GM12878 (cell line): ENCODE results near the gene IL5. TPM values are rescaled to one million over a fixed set of nuclear protein-coding genes. Genes with fewer than 3 reads are reported as not detected.

Source experiments
- ATAC-seq: fragments of 200-7000 bp; cut with Tn5 transposase; 3 replicates; pipeline ENCODE4 v1.9.1; 2020; ENCODE audit warnings: mild to moderate bottlenecking, moderate library complexity
- BruUV-seq: library from RNA; stranded (reverse); fragments of 400-500 nt; replicated peaks from 2 replicates; lab custom pipeline; 2021; lab: Mats Ljungman, UMichigan
- CTCF ChIA-PET: fragments of 300-600 bp; sonication (Branson Sonifier 250); formaldehyde crosslinking; extraction: SDS; loops from one replicate; lab custom pipeline; 2021; ENCODE audit warnings: inconsistent platforms; lab: Yijun Ruan, JAX
- POLR2A ChIA-PET: fragments of 350-600 bp; formaldehyde crosslinking; extraction: SDS; loops from one replicate; lab custom pipeline; 2021; ENCODE audit warnings: inconsistent platforms; lab: Charles Lee
- RAD21 ChIA-PET: fragments of 300-600 bp; sonication (Branson Sonifier 250); formaldehyde crosslinking; loops from one replicate; lab custom pipeline; 2023; ENCODE audit warnings: antibody characterized with exemption; ENCODE audit not compliant: unreplicated experiment; lab: Charles Lee
- SMC1A ChIA-PET: fragments of 300-600 bp; sonication (Branson Sonifier 250); formaldehyde crosslinking; loops from one replicate; lab custom pipeline; 2023; ENCODE audit not compliant: unreplicated experiment, uncharacterized antibody; lab: Charles Lee
- DNase-seq: peaks from one replicate; pipeline ENCODE4 v3.0.0-alpha.2; 2011; ENCODE audit warnings: low read depth, low spot score
- FAIRE-seq: peaks from 3 replicates; lab custom pipeline; 2011; peaks lifted over from hg19 to GRCh38; lab: Jason Lieb, UNC
- H2AFZ ChIP-seq: 2 replicates; pipeline ENCODE4 v1.6.0; 2011; ENCODE audit warnings: low read depth, low read length, control low read depth; ENCODE audit not compliant: control insufficient read depth
- H3K27ac ChIP-seq: 2 replicates; pipeline ENCODE4 v1.5.1; 2011; ENCODE audit warnings: control low read depth; ENCODE audit not compliant: control insufficient read depth, insufficient read depth
- H3K27me3 ChIP-seq, 2 experiments: replicated peaks in 1 of 2; 2 replicates each; pipeline versions ENCODE4 v1.6.0 to v1.6.1; 2011; ENCODE audit warnings: low read length in 1 of 2; ENCODE audit not compliant: control insufficient read depth in 2 of 2, insufficient read depth in 2 of 2
- H3K36me3 ChIP-seq, 2 experiments: 2 replicates each; pipeline ENCODE4 v1.5.1; 2011; ENCODE audit warnings: low read length in 1 of 2; ENCODE audit not compliant: control insufficient read depth in 2 of 2, insufficient read depth in 2 of 2
- H3K4me1 ChIP-seq: 2 replicates; pipeline ENCODE4 v1.6.1; 2011; ENCODE audit warnings: mild to moderate bottlenecking, low read length, moderate library complexity, mixed read lengths; ENCODE audit not compliant: control insufficient read depth, insufficient read depth
- H3K4me2 ChIP-seq: 2 replicates; pipeline ENCODE4 v1.6.0; 2011; ENCODE audit warnings: control low read depth; ENCODE audit not compliant: control insufficient read depth, insufficient read depth
- H3K4me3 ChIP-seq: fragments of 200-600 bp; sonication (generic); 2 replicates; pipeline ENCODE4 v1.5.1; 2016
- H3K79me2 ChIP-seq: 2 replicates; pipeline ENCODE4 v1.6.0; 2011; ENCODE audit warnings: low read length; ENCODE audit not compliant: control insufficient read depth, insufficient read depth
- H3K9ac ChIP-seq: 2 replicates; pipeline ENCODE4 v1.8.0; 2011; ENCODE audit warnings: low read length, control low read depth, mixed read lengths; ENCODE audit not compliant: control insufficient read depth, insufficient read depth
- H3K9me3 ChIP-seq: replicated peaks from 3 replicates; pipeline ENCODE4 v1.5.1; 2011; ENCODE audit warnings: mild to moderate bottlenecking, low read length; ENCODE audit not compliant: control insufficient read depth, insufficient read depth
- H4K20me1 ChIP-seq: 2 replicates; pipeline ENCODE4 v1.6.0; 2011; ENCODE audit not compliant: control insufficient read depth, insufficient read depth
- BCL11A ChIP-seq: IDR thresholded peaks from 2 replicates; pipeline ENCODE4 v1.6.1; 2011; ENCODE audit warnings: low read depth, low read length
- IRF3 ChIP-seq: fragments of 450-650 bp; IDR thresholded peaks from 2 replicates; pipeline ENCODE4 v1.6.1; 2014; ENCODE audit warnings: mild to moderate bottlenecking
- KAT2A ChIP-seq: conservative IDR thresholded peaks from 2 replicates; pipeline ENCODE4 v1.6.1; 2011; ENCODE audit warnings: low read depth, low read length; ENCODE audit not compliant: control insufficient read depth
- NKRF ChIP-seq: fragments of 450-650 bp; conservative IDR thresholded peaks from 2 replicates; pipeline ENCODE4 v1.6.1; 2017; ENCODE audit warnings: mild to moderate bottlenecking, moderate library complexity
- NRF1 ChIP-seq: conservative IDR thresholded peaks from 2 replicates; pipeline ENCODE4 v1.6.1; 2011; ENCODE audit warnings: mild to moderate bottlenecking, low read depth, low read length, improper control_type of control experiment
- PAX5 ChIP-seq: IDR thresholded peaks from 2 replicates; pipeline ENCODE4 v1.6.1; 2011; ENCODE audit warnings: low read depth, low read length, borderline replicate concordance
- PAX8 ChIP-seq: fragments of 450-650 bp; IDR thresholded peaks from 2 replicates; pipeline ENCODE4 v1.6.1; 2017; ENCODE audit warnings: mild to moderate bottlenecking, moderate library complexity
- POLR2AphosphoS5 ChIP-seq: IDR thresholded peaks from 2 replicates; pipeline ENCODE4 v1.6.1; 2011; ENCODE audit warnings: mild to moderate bottlenecking, low read length, inconsistent platforms
- RB1 ChIP-seq: fragments of 450-650 bp; formaldehyde crosslinking; IDR thresholded peaks from 2 replicates; pipeline ENCODE4 v1.6.1; 2017; ENCODE audit warnings: mild to moderate bottlenecking, borderline replicate concordance
- RELA ChIP-seq: fragments of 450-650 bp; IDR thresholded peaks from 2 replicates; pipeline ENCODE4 v1.8.0; 2014; ENCODE audit warnings: borderline replicate concordance; ENCODE audit not compliant: partially characterized antibody
- RFX5 ChIP-seq: IDR thresholded peaks from 2 replicates; pipeline ENCODE4 v1.6.1; 2011; ENCODE audit warnings: low read depth, low read length, improper control_type of control experiment
- SPI1 ChIP-seq: IDR thresholded peaks from 2 replicates; pipeline ENCODE4 v1.6.1; 2011; ENCODE audit warnings: low read depth, mild to moderate bottlenecking, low read length, moderate library complexity, borderline replicate concordance; ENCODE audit not compliant: insufficient read depth
- SUZ12 ChIP-seq: fragments of 200-600 bp; sonication (generic); IDR thresholded peaks from one replicate; pipeline ENCODE4 v1.6.1; 2018; ENCODE audit warnings: antibody characterized with exemption, mild to moderate bottlenecking; ENCODE audit not compliant: unreplicated experiment
- TAF1 ChIP-seq: IDR thresholded peaks from 2 replicates; pipeline ENCODE4 v1.6.1; 2011; ENCODE audit warnings: mild to moderate bottlenecking, low read depth, low read length, borderline replicate concordance
- TCF3 ChIP-seq: IDR thresholded peaks from 2 replicates; pipeline ENCODE4 v1.6.1; 2012; ENCODE audit warnings: low read depth, mild to moderate bottlenecking, low read length, borderline replicate concordance; ENCODE audit not compliant: insufficient read depth
- ZNF217 ChIP-seq: fragments of 450-650 bp; IDR thresholded peaks from 2 replicates; pipeline ENCODE4 v1.6.1; 2017; ENCODE audit warnings: antibody characterized with exemption, mild to moderate bottlenecking
- ZNF24 ChIP-seq: fragments of 450-650 bp; IDR thresholded peaks from 2 replicates; pipeline ENCODE4 v1.6.1; 2017; ENCODE audit warnings: antibody characterized with exemption, mild to moderate bottlenecking
- ZSCAN29 ChIP-seq: fragments of 450-650 bp; IDR thresholded peaks from 2 replicates; pipeline ENCODE4 v1.6.1; 2017; ENCODE audit warnings: mild to moderate bottlenecking, moderate library complexity
- ZZZ3 ChIP-seq: IDR thresholded peaks from 2 replicates; pipeline ENCODE4 v1.6.1; 2011; ENCODE audit warnings: low read depth; ENCODE audit not compliant: control insufficient read depth, insufficient read length
- WGBS: methylation state at CpG from one replicate; pipeline ENCODE4 v1.1.6; 2016; ENCODE audit warnings: low lambda C conversion rate; ENCODE audit not compliant: insufficient replicate concordance, insufficient coverage; ENCODE audit errors: missing lambda C conversion rate; 5-methylcytosine and 5-hydroxymethylcytosine counted together
- in situ Hi-C: fragments of 300-500 bp; cut with MboI; formaldehyde crosslinking; loops from 9 replicates; pipeline ENCODE4 v1.14.3; 2018; ENCODE audit warnings: mixed read lengths
- intact Hi-C: fragments of 100-400 bp; cut with micrococcal nuclease; formaldehyde crosslinking; loops from one replicate; pipeline ENCODE4 v1.14.2; 2022; ENCODE audit not compliant: unreplicated experiment
- polyA plus RNA-seq, 11 experiments: library from polyadenylated mRNA; depleted of rRNA in 4 of 11; unstranded in 6 of 11; stranded (reverse) in 5 of 11; fragments of >200 nt; fragmentation: Nextera tagmentation in 4 of 11; fragmentation: Illumina TruSeq in 1 of 11; extraction: Ambion mirVana in 4 of 11; extraction: Trizol in 1 of 11; gene quantifications; 1 replicate in 1 of 11; 2 replicates in 10 of 11; pipeline versions ENCODE4 v1.2.1 to v1.2.3, GENCODE V29; 2011 to 2016; ENCODE audit warnings: inconsistent platforms in 2 of 11, missing spikeins in 2 of 11, low read depth in 1 of 11
- total RNA-seq, 4 experiments: library from RNA; depleted of rRNA in 3 of 4; stranded (reverse); fragments of >200 nt in 3 of 4; fragmentation: Illumina TruSeq in 1 of 4; extraction: Trizol in 1 of 4; gene quantifications; 2 replicates each; pipeline versions ENCODE4 v1.2.1 to v1.2.3, GENCODE V29; 2013 to 2021
- TF ChIP-seq, protein P1 (sequence below): IDR thresholded peaks from 2 replicates; pipeline ENCODE4 v1.6.1; 2011; ENCODE audit warnings: borderline replicate concordance, low read depth, mild to moderate bottlenecking, moderate library complexity, low read length; ENCODE audit not compliant: insufficient read depth, poor library complexity, severe bottlenecking

The IL5 gene
- total and polyA plus RNA-seq, 10 of the 15 experiments (the other 5 are each of a cell fraction or from before 2014, with no cell fraction given) = not detected

- TF ChIP-seq, protein P1, sequence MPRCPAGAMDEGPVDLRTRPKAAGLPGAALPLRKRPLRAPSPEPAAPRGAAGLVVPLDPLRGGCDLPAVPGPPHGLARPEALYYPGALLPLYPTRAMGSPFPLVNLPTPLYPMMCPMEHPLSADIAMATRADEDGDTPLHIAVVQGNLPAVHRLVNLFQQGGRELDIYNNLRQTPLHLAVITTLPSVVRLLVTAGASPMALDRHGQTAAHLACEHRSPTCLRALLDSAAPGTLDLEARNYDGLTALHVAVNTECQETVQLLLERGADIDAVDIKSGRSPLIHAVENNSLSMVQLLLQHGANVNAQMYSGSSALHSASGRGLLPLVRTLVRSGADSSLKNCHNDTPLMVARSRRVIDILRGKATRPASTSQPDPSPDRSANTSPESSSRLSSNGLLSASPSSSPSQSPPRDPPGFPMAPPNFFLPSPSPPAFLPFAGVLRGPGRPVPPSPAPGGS = no peak
- TF ChIP-seq SPI1 = no peak
- no peak for TF ChIP-seq POLR2AphosphoS5
- no peak for TF ChIP-seq RFX5
- TF ChIP-seq TCF3 = no peak
- TF ChIP-seq IRF3 = no peak
These were observed 37.7 kb downstream of the IL5 start (continued) for GRCh38 chr5:132505641-132506040.

- Histone ChIP-seq H3K36me3 (no peaks in the 10 kb centered on the region), H3K4me3 (no peak overlapping the region), H3K27me3 (no peaks in the 10 kb centered on the region), H3K4me2 (no peak overlapping the region), H4K20me1 (no peaks in the 10 kb centered on the region), H3K4me1 (peaks cover 23% of the 10 kb centered on the region), H3K9ac (no peak overlapping the region), H3K27ac (no peak overlapping the region), H3K9me3 (peaks cover 2% of the 10 kb centered on the region; the same call in 2 of the 3 replicates), H3K79me2 (no peaks in the 10 kb centered on the region), H2AFZ (no peak overlapping the region)
- RAD21 ChIA-PET = interaction anchor here (1.6 to 12.7 kb wide), 8 partner anchors 22 to 316 kb away, joined by 3 to 279 read pairs (median 8); partner anchors contain the start of genes CCNI2 and KIF3A
- CTCF ChIA-PET = interaction anchor here (1.0 to 13.6 kb wide), 15 partner anchors 8 to 379 kb away, joined by 3 to 481 read pairs (median 5); no protein-coding TSS in a partner anchor
- WGBS = 79% methylated on average over 4 of the region's 4 CpGs
- SMC1A ChIA-PET = interaction anchor here (0.8 to 13.3 kb wide), 12 partner anchors 18 to 379 kb away, joined by 3 to 340 read pairs (median 7); no protein-coding TSS in a partner anchor
- FAIRE-seq = no peak
- no peak for ATAC-seq
- intact Hi-C loops (loop anchor here (5.0 kb wide), 1 partner anchor 232 kb away; no protein-coding TSS in a partner anchor), in situ Hi-C loops (loop anchor here (10.0 kb wide), 2 partner anchors 270 to 430 kb away; partner anchors contain the start of gene CSF2)
- no peak for DNase-seq
- POLR2A ChIA-PET = interaction anchor here (0.8 to 3.0 kb wide), 4 partner anchors 22 to 113 kb away, joined by 3 to 11 read pairs (median 4); no protein-coding TSS in a partner anchor
- no TSS peak for BruUV-seq
- no peak for TF ChIP-seq KAT2A
- no peak for TF ChIP-seq ZSCAN29
- no peak for TF ChIP-seq ZNF217
- TF ChIP-seq TCF3 = no peak
- no peak for TF ChIP-seq RB1
- no peak for TF ChIP-seq BCL11A
- no peak for TF ChIP-seq ZZZ3
- TF ChIP-seq NRF1 = no peak
- no peak for TF ChIP-seq ZNF24
- no peak for TF ChIP-seq TAF1
- TF ChIP-seq NKRF = no peak
- no peak for TF ChIP-seq PAX8
- TF ChIP-seq PAX5 = no peak
- no peak for TF ChIP-seq RELA
- TF ChIP-seq SUZ12 = no peak
These were observed 38.6 kb downstream of the IL5 start for GRCh38 chr5:132504746-132505145.
